C4-2B (cell line): ENCODE results near the gene ASMTL.
"Not testable (repeated sequence)": the region's sequence is repeated elsewhere in the genome, so short reads cannot be mapped to it uniquely, and the experiment has no call there.

ENCODE experiments used
- H3K27ac ChIP-seq: fragments of 450-650 bp; 2 replicates; pipeline ENCODE4 v1.5.1; 2017
- ZFX ChIP-seq: fragments of 450-650 bp; IDR thresholded peaks from 2 replicates; pipeline ENCODE4 v1.6.1; 2017
- TF ChIP-seq, protein P1 (sequence below): fragments of 450-650 bp; conservative IDR thresholded peaks from 2 replicates; pipeline ENCODE4 v1.5.1; 2017; ENCODE audit warnings: mild to moderate bottlenecking

Gene ASMTL

DNA sequence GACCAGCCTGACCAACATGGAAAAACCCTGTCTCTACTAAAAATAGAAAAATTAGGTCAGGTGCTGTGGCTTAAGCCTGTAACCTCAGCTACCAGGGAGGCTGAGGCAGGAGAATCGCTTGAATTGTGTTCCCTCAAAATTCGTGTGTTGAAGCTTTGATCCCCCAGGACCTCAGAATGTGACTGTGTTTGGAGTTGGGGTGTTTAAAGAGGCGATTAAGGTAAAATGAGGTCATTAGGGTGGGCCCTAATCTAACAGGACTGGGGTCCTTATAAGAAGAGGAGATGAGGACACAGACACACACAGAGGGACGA is 84.4 kb downstream of the ASMTL start:
- TF ChIP-seq, protein P1, sequence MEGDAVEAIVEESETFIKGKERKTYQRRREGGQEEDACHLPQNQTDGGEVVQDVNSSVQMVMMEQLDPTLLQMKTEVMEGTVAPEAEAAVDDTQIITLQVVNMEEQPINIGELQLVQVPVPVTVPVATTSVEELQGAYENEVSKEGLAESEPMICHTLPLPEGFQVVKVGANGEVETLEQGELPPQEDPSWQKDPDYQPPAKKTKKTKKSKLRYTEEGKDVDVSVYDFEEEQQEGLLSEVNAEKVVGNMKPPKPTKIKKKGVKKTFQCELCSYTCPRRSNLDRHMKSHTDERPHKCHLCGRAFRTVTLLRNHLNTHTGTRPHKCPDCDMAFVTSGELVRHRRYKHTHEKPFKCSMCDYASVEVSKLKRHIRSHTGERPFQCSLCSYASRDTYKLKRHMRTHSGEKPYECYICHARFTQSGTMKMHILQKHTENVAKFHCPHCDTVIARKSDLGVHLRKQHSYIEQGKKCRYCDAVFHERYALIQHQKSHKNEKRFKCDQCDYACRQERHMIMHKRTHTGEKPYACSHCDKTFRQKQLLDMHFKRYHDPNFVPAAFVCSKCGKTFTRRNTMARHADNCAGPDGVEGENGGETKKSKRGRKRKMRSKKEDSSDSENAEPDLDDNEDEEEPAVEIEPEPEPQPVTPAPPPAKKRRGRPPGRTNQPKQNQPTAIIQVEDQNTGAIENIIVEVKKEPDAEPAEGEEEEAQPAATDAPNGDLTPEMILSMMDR = no peak
- no peak for TF ChIP-seq ZFX
- no peak overlapping the region for H3K27ac ChIP-seq

DNA sequence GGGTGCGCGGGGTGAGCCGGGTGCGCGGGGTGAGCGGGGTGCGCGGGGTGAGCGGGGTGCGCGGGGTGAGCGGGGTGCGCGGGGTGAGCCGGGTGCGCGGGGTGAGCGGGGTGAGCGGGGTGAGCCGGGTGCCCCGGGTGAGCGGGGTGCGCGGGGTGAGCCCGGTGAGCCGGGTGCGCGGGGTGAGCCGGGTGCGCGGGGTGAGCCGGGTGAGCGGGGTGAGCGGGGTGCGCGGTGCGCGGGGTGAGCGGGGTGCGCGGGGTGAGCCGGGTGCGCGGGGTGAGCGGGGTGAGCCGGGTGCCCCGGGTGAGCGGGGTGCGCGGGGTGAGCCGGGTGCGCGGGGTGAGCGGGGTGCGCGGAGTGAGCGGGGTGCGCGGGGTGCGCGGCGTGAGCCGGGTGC is 86.3 kb downstream of the ASMTL start:
- not testable (repeated sequence) for H3K27ac ChIP-seq

GRCh38 chrX:1361910-1362309 is 90.8 kb downstream of the ASMTL start:
- TF ChIP-seq ZFX = no peak
- TF ChIP-seq, protein P1 = no peak
- H3K27ac ChIP-seq = no peak overlapping the region

- no peak for TF ChIP-seq ZFX
- TF ChIP-seq, protein P1 = no peak
- H3K27ac ChIP-seq = no peak overlapping the region
These were observed 91.4 kb downstream of the ASMTL start for GRCh38 chrX:1361275-1361674.

DNA sequence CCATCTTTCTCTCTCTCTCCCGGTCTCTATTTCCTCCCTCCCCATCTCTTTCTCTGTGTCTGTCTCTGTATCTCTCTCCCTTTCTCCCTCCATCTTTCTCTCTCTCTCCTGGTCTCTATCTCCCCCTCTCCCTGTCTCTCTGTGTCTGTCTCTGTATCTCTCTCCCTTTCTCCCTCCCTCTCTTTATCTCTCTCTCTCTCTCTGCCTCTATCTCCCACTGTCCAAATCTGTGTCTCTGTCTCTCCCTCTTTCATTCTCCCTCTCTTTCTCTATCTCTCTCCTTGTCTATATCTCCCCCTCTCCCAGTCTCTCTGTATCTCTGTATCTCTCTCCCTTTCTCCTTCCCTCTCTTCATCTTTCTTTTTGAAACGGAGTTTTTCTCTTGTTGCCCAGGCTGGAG is 92.5 kb downstream of the ASMTL start:
- TF ChIP-seq, protein P1 = no peak
- no peak for TF ChIP-seq ZFX

GRCh38 chrX:1359477-1359873 is 93.2 kb downstream of the ASMTL start:
- no peak for TF ChIP-seq ZFX
- TF ChIP-seq, protein P1 = no peak
- no peak overlapping the region for H3K27ac ChIP-seq

More for the DNA sequence above, 92.5 kb downstream of the ASMTL start:
- H3K27ac ChIP-seq = no peak overlapping the region

- no peak overlapping the region for H3K27ac ChIP-seq
- TF ChIP-seq, protein P1 = no peak
These were observed 93.8 kb downstream of the ASMTL start for GRCh38 chrX:1358793-1359476.

- TF ChIP-seq, protein P1 = no peak
- no peak for TF ChIP-seq ZFX
- H3K27ac ChIP-seq = no peak overlapping the region
These were observed 94.7 kb downstream of the ASMTL start for GRCh38 chrX:1357993-1358392.
